CD14-positive monocyte (primary cell): ENCODE results near the gene SMYD3. TPM values are rescaled to one million over a fixed set of nuclear protein-coding genes. Genes with fewer than 3 reads are reported as not detected.

Experiments used
- DNase-seq, 3 donors: peaks; one replicate each; pipeline ENCODE4 v3.0.0-alpha.2; 2011 to 2022
- H2AFZ ChIP-seq: 2 replicates; pipeline ENCODE4 v1.6.0; 2012; ENCODE audit warnings: mild to moderate bottlenecking, low read depth, low read length, inconsistent platforms; ENCODE audit not compliant: insufficient read depth, poor library complexity, severe bottlenecking
- H3K27ac ChIP-seq, 2 donors: 1 replicate in 1 of 2; 2 replicates in 1 of 2; pipeline ENCODE4 v1.5.1; 2012 to 2013; ENCODE audit warnings: low read length in 2 of 2, control low read depth in 1 of 2, inconsistent platforms in 1 of 2, low read depth in 1 of 2, mild to moderate bottlenecking in 1 of 2
- H3K27me3 ChIP-seq, 2 donors: one replicate each; pipeline versions ENCODE4 v1.6.0 to v1.6.1; 2011 to 2013; ENCODE audit warnings: low read length in 2 of 2; ENCODE audit not compliant: control insufficient read depth in 2 of 2, insufficient read depth in 2 of 2
- H3K36me3 ChIP-seq, 2 donors: replicated peaks in 1 of 2; 1 replicate in 1 of 2; 2 replicates in 1 of 2; pipeline versions ENCODE4 v1.5.1 to v1.6.1; 2012 to 2013; ENCODE audit warnings: low read length in 2 of 2, control low read depth in 1 of 2, inconsistent platforms in 1 of 2, mild to moderate bottlenecking in 1 of 2; ENCODE audit not compliant: insufficient read depth in 2 of 2, control insufficient read depth in 1 of 2
- H3K4me1 ChIP-seq, 2 donors: 1 replicate in 1 of 2; 2 replicates in 1 of 2; pipeline versions ENCODE4 v1.5.1 to v1.6.1; 2012 to 2013; ENCODE audit warnings: low read length in 2 of 2, control low read depth in 1 of 2, inconsistent platforms in 1 of 2, mild to moderate bottlenecking in 1 of 2, moderate library complexity in 1 of 2; ENCODE audit not compliant: insufficient read depth in 2 of 2, control insufficient read depth in 1 of 2
- H3K4me2 ChIP-seq: replicated peaks from 2 replicates; pipeline ENCODE3; 2012; ENCODE audit warnings: low read length, moderate library complexity, mild to moderate bottlenecking; ENCODE audit not compliant: poor library complexity, severe bottlenecking; ENCODE audit errors: extremely low read depth
- H3K4me3 ChIP-seq, 3 experiments: fragments of 200-600 bp in 1 of 3; sonication (generic) in 1 of 3; replicated peaks in 1 of 3; 1 replicate in 2 of 3; 2 replicates in 1 of 3; pipeline ENCODE4 v1.5.1; 2011 to 2013; ENCODE audit warnings: low read length in 3 of 3, mild to moderate bottlenecking in 3 of 3, control low read depth in 2 of 3, low read depth in 2 of 3, inconsistent platforms in 1 of 3, moderate library complexity in 1 of 3
- H3K79me2 ChIP-seq: 2 replicates; pipeline ENCODE4 v1.6.0; 2012; ENCODE audit warnings: mild to moderate bottlenecking, control low read depth, inconsistent platforms, low read length, moderate library complexity; ENCODE audit not compliant: insufficient read depth
- H3K9ac ChIP-seq: 2 replicates; pipeline ENCODE4 v1.6.0; 2017; ENCODE audit warnings: low read length, mild to moderate bottlenecking; ENCODE audit not compliant: insufficient read depth, poor library complexity, severe bottlenecking
- H3K9me3 ChIP-seq, 2 donors: replicated peaks in 1 of 2; 1 replicate in 1 of 2; 2 replicates in 1 of 2; pipeline versions ENCODE4 v1.5.1 to v1.6.1; 2012 to 2013; ENCODE audit warnings: low read length in 2 of 2, control low read depth in 1 of 2; ENCODE audit not compliant: control insufficient read depth in 1 of 2, insufficient read depth in 1 of 2
- H4K20me1 ChIP-seq: 2 replicates; pipeline ENCODE4 v1.6.0; 2012; ENCODE audit warnings: mild to moderate bottlenecking, low read length, control low read depth, moderate library complexity; ENCODE audit not compliant: insufficient read depth
- H3K27ac Mint-ChIP-seq, 7 donors: one replicate each; pipeline ENCODE4 v1.8.0; 2020; ENCODE audit warnings: mild to moderate bottlenecking in 7 of 7, mixed read lengths in 7 of 7, moderate library complexity in 6 of 7, inconsistent platforms in 2 of 7
- H3K27me3 Mint-ChIP-seq, 3 donors: one replicate each; pipeline ENCODE4 v1.8.0; 2021 to 2022; ENCODE audit warnings: low read depth in 3 of 3, mild to moderate bottlenecking in 3 of 3, mixed read lengths in 3 of 3, moderate library complexity in 3 of 3, inconsistent platforms in 1 of 3
- H3K36me3 Mint-ChIP-seq, 2 donors: one replicate each; pipeline ENCODE4 v1.8.0; 2020; ENCODE audit warnings: mixed read lengths in 2 of 2, inconsistent platforms in 1 of 2, mild to moderate bottlenecking in 1 of 2
- H3K4me1 Mint-ChIP-seq: one replicate; pipeline ENCODE4 v1.8.0; 2020; ENCODE audit warnings: mild to moderate bottlenecking, mixed read lengths
- H3K4me3 Mint-ChIP-seq, 2 donors: one replicate each; pipeline ENCODE4 v1.8.0; 2020; ENCODE audit warnings: mild to moderate bottlenecking in 2 of 2, mixed read lengths in 2 of 2, moderate library complexity in 1 of 2
- H3K9me3 Mint-ChIP-seq, 7 donors: one replicate each; pipeline ENCODE4 v1.8.0; 2020 to 2022; ENCODE audit warnings: mixed read lengths in 7 of 7, mild to moderate bottlenecking in 6 of 7, moderate library complexity in 6 of 7, inconsistent platforms in 2 of 7
- WGBS: methylation state at CpG from one replicate; pipeline ENCODE4 v1.1.5; 2013; ENCODE audit warnings: missing lambda C conversion rate; ENCODE audit not compliant: insufficient coverage; 5-methylcytosine and 5-hydroxymethylcytosine counted together
- intact Hi-C, 2 donors: fragments of 100-400 bp; cut with micrococcal nuclease; formaldehyde crosslinking; loops; one replicate each; pipeline versions ENCODE4 v1.15.0 to v1.15.1; 2023
- polyA plus RNA-seq, 3 donors: library from polyadenylated mRNA; depleted of rRNA in 1 of 3; unstranded in 2 of 3; stranded (reverse) in 1 of 3; fragments of 300-500 nt in 2 of 3; fragments of >200 nt in 1 of 3; fragmentation: Illumina TruSeq in 2 of 3; gene quantifications; 1 replicate in 2 of 3; 2 replicates in 1 of 3; pipeline ENCODE4 v1.2.3, GENCODE V29; 2012 to 2021
- TF ChIP-seq, protein P1 (sequence below): fragments of 200-600 bp; IDR thresholded peaks from one replicate; pipeline ENCODE4 v1.8.0; 2022; ENCODE audit warnings: antibody characterized with exemption, mild to moderate bottlenecking

SMYD3 gene
- polyA plus RNA-seq, 3 donors = 2.7 to 8.4 (median 4.0) TPM

DNA sequence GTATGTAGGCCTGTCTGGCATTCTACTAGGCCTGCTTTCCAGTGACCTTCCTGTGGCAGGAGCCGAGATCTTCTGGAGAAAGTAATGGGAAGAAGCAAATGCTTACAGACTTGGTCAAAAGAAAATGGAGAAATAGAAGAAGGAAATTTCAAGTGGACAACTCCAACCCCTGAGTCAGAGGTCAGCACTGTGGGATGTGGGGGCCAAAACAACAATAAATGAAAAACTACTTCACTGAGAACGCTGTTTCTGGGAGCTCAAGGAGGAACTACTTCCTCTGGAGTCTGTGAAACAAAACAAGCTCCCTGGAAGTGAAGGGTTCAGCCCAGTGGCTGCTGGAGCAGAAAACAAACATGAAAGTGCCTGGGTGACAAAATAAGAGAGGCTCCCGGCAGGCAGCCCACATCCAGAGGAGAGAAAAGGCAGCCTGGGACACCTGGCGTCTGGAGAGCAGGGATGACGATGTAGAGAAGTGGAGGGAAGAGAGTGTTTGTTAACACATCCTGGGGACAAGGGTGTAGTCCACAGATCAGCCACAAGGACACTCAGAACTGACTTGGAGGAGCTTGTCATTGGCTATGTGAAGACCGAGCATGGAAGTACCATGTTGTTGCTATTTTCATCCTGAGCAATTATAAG lies 355.2 kb downstream of the SMYD3 start:
- Histone ChIP-seq H3K79me2 (no peaks in the 10 kb centered on the region), H3K9me3 (peaks cover 12 to 16% of the 10 kb centered on the region in 2 donors), H3K36me3 (no peaks in the 10 kb centered on the region), H3K9ac (no peak overlapping the region), H3K27ac (no peak overlapping the region), H3K4me3 (peak overlapping the region in 1 of 3 experiments; percentile 6), H3K4me2 (peak overlapping the region; percentile 37), H2AFZ (peak overlapping the region; percentile 48), H3K27me3 (no peaks in the 10 kb centered on the region), H4K20me1 (no peaks in the 10 kb centered on the region), H3K4me1 (peaks cover 27 to 33% of the 10 kb centered on the region in 2 donors)
- DNase-seq = no peak
- Mint-ChIP-seq H3K4me3 (no peak overlapping the region), H3K4me1 (peaks cover 38% of the 10 kb centered on the region), H3K36me3 (peaks cover 0 to 6% of the 10 kb centered on the region in 2 donors), H3K27ac (peak overlapping the region in 6 of 7 donors; percentile 19 to 83 (median 58)), H3K9me3 (peaks cover 8 to 16% (median 11%) of the 10 kb centered on the region in 7 donors), H3K27me3 (no peaks in the 10 kb centered on the region)
- intact Hi-C loops = no loop called here
- WGBS = 38% methylated on average over 4 of the region's 6 CpGs
- TF ChIP-seq, protein P1, sequence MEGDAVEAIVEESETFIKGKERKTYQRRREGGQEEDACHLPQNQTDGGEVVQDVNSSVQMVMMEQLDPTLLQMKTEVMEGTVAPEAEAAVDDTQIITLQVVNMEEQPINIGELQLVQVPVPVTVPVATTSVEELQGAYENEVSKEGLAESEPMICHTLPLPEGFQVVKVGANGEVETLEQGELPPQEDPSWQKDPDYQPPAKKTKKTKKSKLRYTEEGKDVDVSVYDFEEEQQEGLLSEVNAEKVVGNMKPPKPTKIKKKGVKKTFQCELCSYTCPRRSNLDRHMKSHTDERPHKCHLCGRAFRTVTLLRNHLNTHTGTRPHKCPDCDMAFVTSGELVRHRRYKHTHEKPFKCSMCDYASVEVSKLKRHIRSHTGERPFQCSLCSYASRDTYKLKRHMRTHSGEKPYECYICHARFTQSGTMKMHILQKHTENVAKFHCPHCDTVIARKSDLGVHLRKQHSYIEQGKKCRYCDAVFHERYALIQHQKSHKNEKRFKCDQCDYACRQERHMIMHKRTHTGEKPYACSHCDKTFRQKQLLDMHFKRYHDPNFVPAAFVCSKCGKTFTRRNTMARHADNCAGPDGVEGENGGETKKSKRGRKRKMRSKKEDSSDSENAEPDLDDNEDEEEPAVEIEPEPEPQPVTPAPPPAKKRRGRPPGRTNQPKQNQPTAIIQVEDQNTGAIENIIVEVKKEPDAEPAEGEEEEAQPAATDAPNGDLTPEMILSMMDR = no peak

DNA sequence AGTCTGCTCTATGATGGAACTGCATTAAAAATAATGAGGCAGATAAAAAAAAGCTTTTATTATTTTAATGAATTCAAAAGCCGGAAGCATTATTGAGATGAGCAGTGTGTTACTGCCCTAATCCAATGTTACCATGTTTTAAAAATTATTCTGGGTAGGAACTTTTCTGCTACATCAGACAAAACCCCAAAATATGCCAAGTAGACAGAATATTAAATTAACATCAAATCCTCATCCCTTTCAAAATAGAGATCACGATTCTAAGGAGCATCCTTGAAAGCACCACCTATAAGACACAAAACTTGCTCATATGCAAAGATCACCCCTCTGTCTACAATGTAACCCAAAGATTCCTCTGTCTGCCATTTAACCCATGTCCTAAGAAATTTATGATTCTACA lies 357.5 kb downstream of the SMYD3 start:
- intact Hi-C loops = no loop called here
- H3K4me1 ChIP-seq = peaks cover 18 to 22% of the 10 kb centered on the region in 2 donors
- DNase-seq = no peak
- no peaks in the 10 kb centered on the region for H4K20me1 ChIP-seq
- H3K9me3 ChIP-seq = peaks cover 12 to 17% of the 10 kb centered on the region in 2 donors
- TF ChIP-seq, protein P1 = no peak
- peaks cover 0 to 6% of the 10 kb centered on the region in 2 donors for H3K36me3 Mint-ChIP-seq
- H3K9ac ChIP-seq = no peak overlapping the region
- no peak overlapping the region for H3K4me3 ChIP-seq
- H3K4me1 Mint-ChIP-seq = peaks cover 31% of the 10 kb centered on the region
- no peak overlapping the region for H2AFZ ChIP-seq
- H3K4me3 Mint-ChIP-seq = no peak overlapping the region
- H3K4me2 ChIP-seq = no peak overlapping the region
- no peaks in the 10 kb centered on the region for H3K27me3 ChIP-seq
- H3K36me3 ChIP-seq = no peaks in the 10 kb centered on the region
- H3K9me3 Mint-ChIP-seq = peaks cover 8 to 16% (median 11%) of the 10 kb centered on the region in 7 donors
- H3K79me2 ChIP-seq = no peaks in the 10 kb centered on the region
- no peak overlapping the region for H3K27ac Mint-ChIP-seq
- H3K27ac ChIP-seq = no peak overlapping the region
- no peaks in the 10 kb centered on the region for H3K27me3 Mint-ChIP-seq
- WGBS = 100% methylated on average over 1 of the region's 2 CpGs
